GM21529 (cell line): ENCODE data around the gene CEBPE.

ENCODE experiments used
- ATAC-seq: cut with Tn5 transposase; IDR thresholded peaks from one replicate; pipeline ENCODE4 v1.9.1; 2021; ENCODE audit not compliant: unreplicated experiment

Gene CEBPE

DNA sequence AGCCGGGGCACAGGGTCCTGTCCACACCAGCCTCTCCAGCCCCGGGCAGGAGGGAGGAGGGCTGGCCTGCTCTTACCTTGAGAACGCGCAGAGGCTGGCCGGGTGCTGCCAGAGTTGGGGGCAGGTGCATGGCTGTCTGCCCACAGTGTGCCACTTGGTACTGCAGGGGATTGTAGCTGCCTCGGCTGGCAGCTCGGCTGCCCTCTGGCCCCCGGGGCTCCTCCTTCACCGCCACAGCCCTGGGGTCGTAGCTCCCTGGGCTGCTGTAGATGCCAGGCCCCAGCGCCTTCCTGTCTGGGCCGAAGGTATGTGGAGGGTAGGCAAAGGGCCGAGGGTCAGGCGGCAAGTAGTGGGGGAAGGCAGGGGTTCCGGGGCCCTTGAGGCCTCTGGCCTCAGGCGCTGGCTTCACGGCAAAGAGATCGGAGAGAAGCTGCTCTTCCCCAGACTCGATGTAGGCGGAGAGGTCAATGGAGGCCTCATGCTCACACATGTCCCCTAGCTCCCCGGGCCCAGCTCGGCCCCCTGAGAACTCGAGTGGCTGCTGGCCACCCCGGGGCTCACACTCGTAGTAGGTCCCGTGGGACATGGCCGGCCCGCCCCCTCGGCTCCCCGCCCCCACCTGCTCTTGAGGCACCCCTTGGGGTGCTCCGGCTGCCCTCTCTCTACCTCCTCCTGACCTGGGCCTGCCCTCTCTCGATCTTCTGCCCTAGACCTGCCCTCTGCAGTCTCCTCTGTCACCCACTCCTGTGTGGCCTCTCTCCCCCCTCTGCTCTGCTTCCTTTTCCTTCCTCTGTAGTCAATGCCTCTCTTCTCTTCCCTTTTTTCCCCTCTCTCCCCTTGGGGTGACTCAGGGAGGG is at the start of gene CEBPE:
Gene CEBPE, minus strand, starts transcription at position 750 of the 857 bp plus-strand sequence. Its CDS starts 164 bp downstream, at position 586.
- ATAC-seq = no peak

DNA sequence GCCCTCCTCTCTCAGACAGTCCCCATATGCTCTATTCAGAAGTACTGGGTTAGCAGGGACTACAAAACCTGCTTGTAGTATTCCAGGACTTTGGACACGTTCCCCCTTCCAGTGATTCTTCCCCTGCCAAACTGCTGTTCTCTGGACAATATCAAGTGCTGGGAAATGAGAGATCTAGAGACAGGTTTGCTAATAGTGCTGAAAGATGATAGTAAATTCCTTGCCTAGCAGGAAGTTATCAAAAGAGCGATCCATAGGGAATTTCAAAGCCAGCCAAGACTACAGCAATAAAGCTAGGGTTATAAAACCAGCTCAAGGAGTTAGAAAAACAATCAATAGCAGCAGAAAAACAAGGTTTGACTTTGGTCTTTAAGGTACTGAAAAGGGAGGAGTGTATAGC is 49.2 kb upstream of the CEBPE start:
- no peak for ATAC-seq

DNA sequence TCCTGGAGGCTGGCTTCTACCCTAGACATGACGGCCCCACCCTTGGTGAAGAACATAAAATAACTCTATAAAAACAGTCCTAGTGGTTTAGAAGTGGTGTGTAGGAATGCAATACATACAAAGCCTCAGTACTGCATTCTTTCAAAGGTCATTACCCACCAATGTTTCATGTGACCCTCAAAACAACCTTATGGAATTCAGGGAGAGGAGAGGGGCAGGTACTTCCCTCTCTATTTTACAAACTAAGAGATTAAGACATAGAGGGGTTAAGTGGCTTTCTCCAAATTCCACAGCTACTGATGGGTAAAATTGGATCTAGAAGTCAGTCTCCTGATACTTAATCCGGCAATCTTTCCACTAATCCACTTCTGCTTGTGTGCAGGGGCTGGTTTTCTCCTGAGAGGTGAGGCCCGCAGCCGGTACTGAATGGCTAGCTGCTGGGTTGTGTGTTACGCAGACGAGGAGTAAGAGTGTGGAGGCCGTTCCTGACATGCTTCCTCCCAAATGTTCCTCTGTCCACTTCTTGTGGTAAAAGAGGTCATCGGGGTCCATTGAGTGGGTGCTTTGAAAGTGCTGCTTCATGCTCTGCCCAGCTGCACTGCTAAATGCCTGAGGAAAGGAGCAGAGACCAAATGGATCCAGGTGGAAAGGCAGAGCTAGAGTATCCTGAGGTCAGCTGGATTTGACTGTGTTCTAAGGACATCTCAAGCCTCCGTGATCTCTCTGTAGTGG is 48.2 kb upstream of the CEBPE start:
- no peak for ATAC-seq

DNA sequence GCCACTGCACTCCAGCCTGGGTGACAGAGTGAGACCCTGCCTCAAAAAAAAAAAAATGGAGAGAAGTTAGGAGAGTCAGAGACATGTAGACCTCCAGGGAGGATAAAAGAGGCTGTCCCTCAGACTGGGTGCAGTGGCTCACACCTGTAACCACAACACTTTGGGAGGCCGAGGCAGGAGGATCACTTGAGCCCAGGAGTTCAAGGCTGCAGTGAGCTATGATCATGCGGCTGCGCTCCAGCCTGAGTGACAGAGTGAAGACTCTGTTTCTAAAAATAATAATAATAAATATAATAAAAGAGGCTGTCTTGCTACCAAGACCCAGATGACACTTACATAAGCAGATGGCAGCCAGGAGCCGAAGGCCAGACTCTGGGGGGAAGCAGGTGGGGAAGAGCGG is 45.9 kb upstream of the CEBPE start:
- no peak for ATAC-seq

DNA sequence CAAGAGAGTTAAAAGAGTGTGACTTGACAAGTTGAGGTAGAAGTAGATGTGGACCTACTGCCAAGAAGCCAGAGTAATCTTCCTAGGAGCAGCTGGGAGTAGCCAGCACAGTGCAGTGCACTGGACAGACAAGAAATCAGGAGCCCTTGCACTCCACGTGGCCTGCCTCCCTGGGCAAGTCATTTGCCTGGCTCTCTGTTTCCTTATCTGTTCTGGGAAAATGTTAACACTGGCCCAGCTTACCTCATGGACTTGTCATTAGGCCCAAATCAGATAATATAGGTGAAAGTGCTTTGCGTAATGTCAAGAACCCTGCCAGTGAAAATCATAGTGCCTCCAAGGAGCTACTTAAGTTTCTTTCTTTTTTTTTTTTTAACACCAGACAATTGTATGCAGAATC is 45.2 kb upstream of the CEBPE start:
- no peak for ATAC-seq

DNA sequence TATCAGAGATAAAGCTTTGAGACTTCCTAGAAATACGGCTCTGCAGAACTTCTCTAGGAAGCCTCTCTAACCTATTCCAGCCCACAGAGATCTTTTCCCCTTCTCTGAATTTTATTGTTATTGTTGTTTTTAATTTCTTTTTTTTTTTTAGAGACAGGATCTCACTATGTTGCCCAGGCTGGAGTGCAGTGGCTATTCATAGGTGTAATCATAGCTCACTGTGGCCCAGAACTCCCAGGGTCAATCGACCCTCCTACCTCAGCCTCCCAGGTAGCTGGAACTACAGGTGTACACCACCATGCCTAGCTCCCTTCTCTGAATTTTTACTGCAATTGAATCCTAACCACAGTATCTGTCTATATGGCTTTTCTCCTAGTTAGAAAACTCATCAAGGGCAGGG is 44.8 kb upstream of the CEBPE start:
- ATAC-seq = no peak

DNA sequence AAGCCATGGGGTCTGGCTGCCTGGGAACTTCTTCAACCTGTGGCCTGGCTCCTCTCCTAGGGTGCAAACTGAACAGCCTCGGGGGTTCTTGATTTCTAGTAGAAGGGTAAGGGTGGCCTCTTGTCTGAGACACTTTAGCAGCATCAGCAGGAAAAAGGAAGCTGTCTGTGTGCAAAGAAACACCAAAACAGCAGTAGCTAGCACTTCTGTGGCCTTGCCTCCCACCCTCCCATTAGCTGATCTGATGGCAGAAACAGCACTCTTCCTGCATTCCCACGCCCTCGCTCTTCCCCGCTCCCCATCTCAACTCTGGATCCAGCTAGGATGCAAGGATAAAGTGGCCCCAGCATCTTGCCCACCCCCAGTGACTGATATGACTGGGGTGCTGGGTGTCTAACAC is 43.7 kb upstream of the CEBPE start:
- ATAC-seq = no peak

DNA sequence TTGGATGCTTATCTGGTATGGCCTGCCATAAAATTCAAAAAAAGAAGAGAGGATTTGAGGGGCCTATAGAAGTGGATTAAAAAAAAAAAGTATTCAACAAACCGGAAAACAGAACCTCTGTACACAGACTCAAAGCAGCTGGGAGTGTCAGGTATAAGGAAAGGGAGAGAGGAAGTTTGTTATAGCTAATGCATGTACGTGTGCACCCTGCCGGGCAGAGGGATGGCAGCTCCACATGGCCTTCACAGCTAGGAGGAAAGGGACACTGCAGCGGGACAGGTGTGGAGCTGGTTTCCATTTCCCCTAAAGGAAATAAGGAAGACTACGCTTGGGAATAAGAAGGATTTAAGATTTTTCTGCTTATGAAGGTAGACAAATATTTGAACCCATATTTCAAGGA is 43.0 kb upstream of the CEBPE start:
- ATAC-seq = no peak

DNA sequence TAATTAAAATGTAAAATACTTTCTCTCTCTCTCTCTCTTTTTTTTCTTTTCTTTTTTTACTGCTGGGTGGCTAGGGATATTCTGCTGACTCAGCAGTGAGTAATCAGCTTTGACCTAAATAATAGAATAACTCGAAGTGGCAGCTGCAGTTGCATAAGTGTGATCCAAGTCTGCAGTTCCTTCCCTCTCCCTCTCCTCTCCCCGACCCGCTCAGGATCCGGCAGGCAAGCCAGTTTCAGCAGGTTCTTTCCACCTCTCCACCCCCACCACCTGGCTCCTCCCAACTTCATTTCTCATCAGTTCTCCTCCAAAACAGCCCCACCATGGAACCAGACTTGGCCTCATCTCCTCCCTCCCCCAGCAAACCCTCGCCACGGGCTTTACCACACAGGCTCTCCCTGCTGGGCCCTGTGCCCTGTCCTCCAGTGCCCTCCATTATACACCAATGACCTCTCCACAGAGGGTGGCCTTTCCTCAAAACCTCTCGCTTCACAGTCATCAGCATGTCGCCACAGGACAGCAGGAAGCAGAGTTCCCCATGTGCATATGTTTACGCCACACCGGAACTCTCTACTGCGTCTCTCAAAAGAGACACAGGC is 42.0 kb upstream of the CEBPE start:
- ATAC-seq = no peak

DNA sequence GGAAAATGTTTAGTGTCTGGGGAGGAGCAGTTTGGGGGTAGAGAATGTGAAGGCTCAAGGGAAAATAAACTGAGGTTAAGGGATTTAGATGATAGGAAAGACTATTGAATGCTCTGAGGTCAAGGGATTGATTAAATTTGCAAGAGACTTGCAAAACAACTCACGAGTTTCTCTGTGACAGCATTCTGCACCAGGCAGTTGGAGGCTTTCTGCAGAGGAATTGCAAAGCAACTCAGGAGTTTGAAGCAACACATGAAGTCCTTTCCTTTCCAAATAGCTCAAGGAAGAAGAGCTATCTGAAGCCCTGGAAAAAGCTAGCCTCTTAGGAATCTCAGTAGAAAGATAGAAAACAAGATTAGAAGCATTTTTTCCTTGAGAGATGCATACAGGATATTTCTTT is 40.5 kb upstream of the CEBPE start:
- ATAC-seq = no peak

DNA sequence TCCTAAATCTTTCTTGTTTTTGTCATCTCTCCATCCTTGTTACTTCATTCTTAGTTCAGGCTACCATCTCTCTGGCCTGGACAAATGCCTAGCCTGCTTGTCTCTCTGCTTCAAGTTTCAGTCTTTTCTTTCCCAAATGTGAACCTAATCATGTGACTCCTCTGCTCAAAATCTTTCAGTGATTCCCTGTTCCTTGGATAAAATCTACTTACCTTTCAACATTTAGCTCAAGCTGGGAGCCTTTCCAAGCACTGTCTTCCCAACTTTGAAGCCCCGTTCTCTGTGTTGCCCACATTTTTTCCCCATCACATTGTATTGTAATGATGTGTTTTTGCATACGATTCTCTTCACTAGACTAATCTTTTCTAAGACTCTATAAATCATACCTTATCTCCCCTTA is 39.7 kb upstream of the CEBPE start:
- ATAC-seq = no peak

DNA sequence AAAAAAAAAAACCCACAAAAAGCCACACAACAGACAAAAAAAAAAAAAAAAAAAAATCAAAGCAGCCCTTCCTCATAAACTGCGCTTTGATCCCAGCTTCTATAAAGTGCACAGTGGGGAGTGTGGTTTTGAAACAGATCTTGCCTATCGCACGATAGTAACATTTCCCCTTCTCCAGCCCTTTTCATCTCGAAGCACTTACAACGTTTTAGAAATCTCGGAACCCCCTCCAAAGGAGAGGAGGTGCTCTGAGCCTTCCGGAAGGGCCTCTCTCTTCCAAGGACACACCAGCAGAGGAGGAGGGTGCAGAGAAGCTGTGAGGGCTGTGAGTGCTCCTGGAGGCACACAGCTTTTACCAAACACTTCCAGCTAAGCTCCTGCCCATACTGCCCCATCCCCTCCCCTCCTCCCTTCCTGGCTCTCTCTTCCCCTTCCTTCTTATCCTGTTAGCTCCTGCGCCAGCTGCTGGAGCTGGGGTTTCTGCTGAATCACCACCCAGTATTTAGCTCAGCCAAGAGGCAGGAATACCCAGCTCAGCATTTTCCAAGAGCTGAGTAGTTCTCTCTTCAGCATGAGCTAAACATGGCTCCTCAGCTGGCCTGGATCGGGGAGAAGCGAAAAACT is 36.0 kb upstream of the CEBPE start:
- ATAC-seq = no peak

DNA sequence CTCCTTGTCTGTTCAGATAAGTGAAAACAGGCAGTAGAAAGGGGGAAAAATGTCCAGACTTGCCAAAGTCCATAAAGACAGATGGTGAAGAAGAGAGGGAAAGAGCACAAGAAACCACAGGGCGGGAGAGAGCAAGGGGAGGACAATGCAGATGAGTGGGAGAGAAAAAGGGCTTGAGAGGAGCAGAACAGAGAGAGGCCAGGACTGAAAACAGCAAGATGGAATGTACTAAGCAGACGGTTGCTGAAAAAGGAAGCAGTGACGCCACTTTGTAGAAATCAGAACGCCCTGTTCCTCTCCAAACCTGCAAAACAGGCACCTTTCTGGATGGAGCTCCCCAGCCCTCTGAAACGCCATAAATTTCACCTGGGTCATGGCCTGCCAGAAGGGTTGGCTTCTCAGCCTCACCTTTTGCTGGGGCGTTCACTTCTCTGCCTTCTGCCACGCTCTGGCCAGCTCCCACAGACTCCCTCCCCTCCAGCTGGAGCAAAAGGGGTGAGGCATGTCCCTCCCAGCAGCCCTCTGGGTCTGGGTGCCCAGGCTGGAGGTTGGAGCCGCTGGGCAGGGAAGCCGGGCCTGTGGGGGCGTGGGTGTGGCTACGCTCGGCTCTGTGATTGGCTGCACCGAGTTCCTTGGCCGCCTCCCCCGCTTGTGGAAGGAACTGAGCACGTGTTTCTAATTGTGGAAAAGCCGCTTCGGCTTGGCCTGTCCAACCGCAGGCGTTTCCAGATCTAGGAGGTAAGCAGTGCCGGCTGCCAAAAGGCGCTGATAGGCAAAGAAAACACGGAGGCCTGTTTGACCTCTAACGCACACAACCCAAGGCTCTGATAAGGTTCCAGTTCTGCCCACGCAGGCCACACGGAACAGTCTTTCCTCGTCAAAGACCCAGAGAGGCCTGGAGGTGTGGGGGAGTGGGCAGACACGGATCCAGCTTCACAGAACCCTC is 35.1 kb upstream of the CEBPE start:
- no peak for ATAC-seq

DNA sequence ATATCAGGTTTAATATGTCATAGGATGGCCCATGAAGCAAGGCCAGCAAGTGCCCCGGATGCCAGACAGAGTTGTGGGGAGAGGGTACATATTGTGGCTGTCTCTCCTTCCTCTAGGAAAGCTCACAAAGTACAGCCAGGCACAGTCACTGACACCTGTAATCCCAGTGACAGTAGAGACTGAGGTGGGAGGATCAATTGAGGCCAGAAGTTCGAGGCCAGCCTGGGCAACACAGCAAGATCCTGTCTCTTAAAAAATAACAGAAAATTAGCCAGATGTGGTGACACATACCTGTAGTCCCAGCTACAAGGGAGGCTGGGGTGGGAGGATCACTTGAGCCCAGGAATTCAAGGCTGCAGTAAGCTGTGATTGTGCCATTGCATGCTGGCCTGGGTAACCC is 32.3 kb upstream of the CEBPE start:
- no peak for ATAC-seq

DNA sequence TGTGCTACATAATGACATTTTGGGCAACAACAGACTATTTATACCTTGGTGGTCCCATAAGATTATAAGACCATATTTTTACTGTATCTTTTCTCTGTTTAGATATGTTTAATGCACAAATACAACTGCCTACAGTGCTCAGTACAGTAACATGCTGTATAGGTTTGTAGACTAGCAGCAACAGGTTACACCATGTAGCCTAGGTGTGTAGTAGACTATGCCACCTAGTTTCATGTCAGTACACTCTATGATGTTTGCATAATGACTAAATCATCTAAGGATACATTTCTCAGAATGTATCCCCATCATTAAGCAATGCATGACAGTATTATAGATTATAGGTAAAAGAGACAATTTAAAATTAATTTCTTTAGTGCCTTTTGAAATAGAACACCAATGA is 30.7 kb upstream of the CEBPE start:
- no peak for ATAC-seq

DNA sequence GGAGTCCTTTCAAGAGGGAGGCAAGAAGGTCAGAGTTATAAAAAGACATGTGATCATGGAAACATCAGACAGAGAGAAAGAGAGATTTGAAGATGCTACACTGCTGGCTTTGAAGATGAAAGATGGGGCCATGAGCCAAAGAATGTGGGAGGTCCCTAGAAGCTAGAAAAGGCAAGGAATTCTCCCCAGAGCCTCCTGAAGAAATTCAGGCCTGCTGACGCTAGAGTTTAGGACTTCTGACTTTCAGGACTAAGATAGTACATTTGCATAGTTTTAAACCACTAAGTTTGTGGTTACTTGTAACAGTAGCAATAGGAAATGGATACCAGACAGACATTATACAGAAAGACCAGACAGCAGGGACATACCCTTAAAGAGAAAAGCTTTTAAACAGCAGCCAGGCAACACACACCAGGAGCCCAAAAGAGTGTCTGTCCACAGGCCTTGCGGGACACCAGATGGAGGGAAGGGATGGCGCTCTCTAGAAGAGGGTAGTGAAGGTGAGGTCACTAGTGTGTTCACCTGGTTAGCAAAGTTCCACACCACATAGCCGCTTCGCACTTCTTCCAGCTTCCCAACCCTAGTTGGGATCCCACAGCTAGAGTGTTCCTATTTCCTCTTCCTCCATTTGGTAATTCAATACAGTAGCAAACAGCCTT is 29.7 kb upstream of the CEBPE start:
- no peak for ATAC-seq

DNA sequence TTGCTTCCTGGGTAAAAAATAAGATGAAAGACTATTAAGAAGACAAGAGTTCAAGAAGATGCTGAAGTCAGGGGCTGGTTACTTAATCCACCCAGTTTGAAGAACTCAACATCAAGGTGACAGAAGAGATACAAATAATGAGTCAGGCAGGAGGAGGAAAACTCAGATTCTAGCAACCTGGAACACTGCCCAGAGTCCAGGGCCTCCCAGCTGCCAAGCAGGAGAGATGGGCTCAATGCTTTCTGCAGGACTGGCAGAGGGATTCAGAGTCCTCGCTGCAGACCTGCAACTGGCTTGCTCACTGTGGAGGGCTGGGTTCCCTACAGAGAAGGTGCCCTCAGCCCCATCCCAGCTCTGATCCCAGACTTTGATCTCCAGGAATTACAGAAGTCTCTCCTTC is 28.6 kb upstream of the CEBPE start:
- ATAC-seq = no peak

DNA sequence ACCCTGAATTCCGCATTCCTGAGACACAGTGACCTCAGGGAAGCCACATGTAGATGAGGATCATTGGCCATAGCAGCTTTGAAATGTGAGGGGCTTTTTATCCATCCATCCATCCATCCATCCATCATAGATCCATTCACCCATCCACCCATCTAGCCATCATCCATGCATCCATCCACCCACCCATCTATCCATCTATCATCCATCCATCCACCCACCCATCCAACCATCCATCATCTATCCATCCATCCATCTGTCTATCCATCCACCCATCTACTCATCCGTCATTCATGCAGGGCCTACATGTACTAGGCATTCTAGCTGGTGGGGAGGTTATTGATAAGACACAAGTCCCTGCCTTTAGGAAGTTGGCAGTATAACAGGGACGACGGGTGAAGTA is 27.9 kb upstream of the CEBPE start:
- no peak for ATAC-seq

DNA sequence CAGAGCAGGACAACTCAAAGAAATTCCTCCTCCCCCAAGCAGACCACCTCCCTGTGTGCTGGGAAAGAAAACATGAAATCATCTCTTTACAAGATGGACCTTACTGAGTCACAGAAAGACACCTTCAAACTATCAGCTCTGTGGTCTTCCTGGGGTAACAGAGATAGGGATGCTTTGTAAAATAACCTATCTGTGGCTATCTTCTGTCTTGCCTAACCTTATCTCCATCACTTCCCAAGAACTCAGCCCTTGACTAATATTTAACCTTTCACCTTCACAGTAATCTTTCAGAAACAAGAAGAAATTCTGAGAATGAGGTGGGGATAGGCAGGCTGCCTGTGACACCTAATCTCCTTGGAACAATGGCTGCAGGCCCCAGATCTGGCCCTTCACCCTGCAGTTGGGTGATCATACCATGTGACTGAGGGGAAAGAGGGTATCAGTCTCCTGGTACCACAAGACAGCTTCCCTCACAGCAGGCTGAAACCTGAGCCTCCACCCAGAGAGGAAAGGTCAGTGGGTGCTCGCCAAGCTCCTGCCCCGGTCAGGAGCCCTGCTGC is 27.4 kb upstream of the CEBPE start:
- no peak for ATAC-seq
